Liver (tissue), 9 donors: Measurements from ENCODE around the gene COL19A1. TPM values are rescaled to one million over a fixed set of nuclear protein-coding genes. Genes with fewer than 3 reads are reported as not detected.

ENCODE experiments used
- DNase-seq: peaks from one replicate; pipeline ENCODE4 v3.0.0-alpha.2; 2017; ENCODE audit warnings: low spot score
- H3K27ac ChIP-seq, 2 donors: one replicate each; pipeline ENCODE4 v1.7.0; 2013; ENCODE audit warnings: inconsistent platforms in 2 of 2, low read length in 2 of 2, control low read depth in 1 of 2, low read depth in 1 of 2, mild to moderate bottlenecking in 1 of 2
- H3K27me3 ChIP-seq, 4 donors: one replicate each; pipeline versions ENCODE4 v1.6.1 to v1.7.0; 2013; ENCODE audit warnings: low read length in 3 of 4, inconsistent platforms in 1 of 4, mild to moderate bottlenecking in 1 of 4, moderate library complexity in 1 of 4; ENCODE audit not compliant: control insufficient read depth in 4 of 4, insufficient read depth in 4 of 4
- H3K36me3 ChIP-seq, 4 donors: one replicate each; pipeline versions ENCODE4 v1.6.1 to v1.7.0; 2013; ENCODE audit warnings: low read length in 3 of 4, mild to moderate bottlenecking in 3 of 4, low read depth in 1 of 4, moderate library complexity in 1 of 4; ENCODE audit not compliant: control insufficient read depth in 4 of 4, insufficient read depth in 3 of 4
- H3K4me1 ChIP-seq, 4 donors: one replicate each; pipeline versions ENCODE4 v1.6.1 to v1.7.0; 2013; ENCODE audit warnings: low read length in 3 of 4, mild to moderate bottlenecking in 3 of 4, moderate library complexity in 1 of 4; ENCODE audit not compliant: control insufficient read depth in 4 of 4, insufficient read depth in 4 of 4
- H3K4me3 ChIP-seq, 3 donors: one replicate each; pipeline versions ENCODE4 v1.6.1 to v1.7.0; 2013; ENCODE audit warnings: low read length in 3 of 3, control low read depth in 1 of 3, low read depth in 1 of 3, mild to moderate bottlenecking in 1 of 3
- H3K9ac ChIP-seq, 2 donors: one replicate each; pipeline ENCODE4 v1.7.0; 2013; ENCODE audit warnings: low read length in 2 of 2, mild to moderate bottlenecking in 2 of 2, moderate library complexity in 2 of 2, control low read depth in 1 of 2, low read depth in 1 of 2
- H3K9me3 ChIP-seq, 4 donors: one replicate each; pipeline versions ENCODE4 v1.6.1 to v1.7.0; 2013; ENCODE audit warnings: low read length in 3 of 4; ENCODE audit not compliant: control insufficient read depth in 4 of 4
- FOXA2 ChIP-seq: IDR thresholded peaks from 2 replicates; pipeline ENCODE4 v1.6.1; 2016; ENCODE audit warnings: antibody characterized with exemption
- RAD21 ChIP-seq, 2 donors: IDR thresholded peaks; 2 replicates each; pipeline ENCODE4 v1.6.1; 2016; ENCODE audit warnings: antibody characterized with exemption in 2 of 2, mild to moderate bottlenecking in 2 of 2
- RXRA ChIP-seq, 2 donors: IDR thresholded peaks; 2 replicates each; pipeline ENCODE4 v1.6.1; 2017 to 2018; ENCODE audit warnings: antibody characterized with exemption in 2 of 2, mild to moderate bottlenecking in 1 of 2
- SP1 ChIP-seq: IDR thresholded peaks from 2 replicates; pipeline ENCODE4 v1.6.1; 2018; ENCODE audit warnings: antibody characterized with exemption, mild to moderate bottlenecking
- TAF1 ChIP-seq: conservative IDR thresholded peaks from 2 replicates; pipeline ENCODE4 v1.6.1; 2016; ENCODE audit warnings: antibody characterized with exemption, mild to moderate bottlenecking
- YY1 ChIP-seq: IDR thresholded peaks from 2 replicates; pipeline ENCODE4 v1.6.1; 2016; ENCODE audit warnings: antibody characterized with exemption, mild to moderate bottlenecking
- WGBS: extraction: QIAGEN DNeasy Blood & Tissue Kit; methylation state at CpG from one replicate; pipeline ENCODE4 v1.1.7; 2013; 5-methylcytosine and 5-hydroxymethylcytosine counted together
- polyA plus RNA-seq, 2 donors: library from polyadenylated mRNA; stranded (reverse) in 1 of 2; unstranded in 1 of 2; fragments of 200-250 nt in 1 of 2; fragments of >200 nt in 1 of 2; fragmentation: Nextera tagmentation in 1 of 2; extraction: Ambion mirVana in 1 of 2; gene quantifications; one replicate each; pipeline versions ENCODE4 v1.2.1 to v1.2.3, GENCODE V29; 2013 to 2015
- total RNA-seq, 2 donors: library from RNA; depleted of rRNA; stranded (reverse); fragments of >200 nt; gene quantifications; one replicate each; pipeline ENCODE4 v1.2.3, GENCODE V29; 2014
- TF ChIP-seq, protein P1 (sequence below): IDR thresholded peaks from 2 replicates; pipeline ENCODE4 v1.6.1; 2016; ENCODE audit warnings: antibody characterized with exemption, mild to moderate bottlenecking
- TF ChIP-seq, protein P2 (sequence below): IDR thresholded peaks from 2 replicates; pipeline ENCODE4 v1.6.1; 2016; ENCODE audit warnings: antibody characterized with exemption
- TF ChIP-seq, protein P3 (sequence below): IDR thresholded peaks from 2 replicates; pipeline ENCODE4 v1.6.1; 2016; ENCODE audit warnings: antibody characterized with exemption
- donor health status: healthy.
- donor health status: healthy.
- donor health status: healthy.
- donor health status: healthy.
- donor health status: healthy.

COL19A1 gene
- total and polyA plus RNA-seq, 4 donors = 0.25 to 0.51 TPM; not detected in 2

DNA sequence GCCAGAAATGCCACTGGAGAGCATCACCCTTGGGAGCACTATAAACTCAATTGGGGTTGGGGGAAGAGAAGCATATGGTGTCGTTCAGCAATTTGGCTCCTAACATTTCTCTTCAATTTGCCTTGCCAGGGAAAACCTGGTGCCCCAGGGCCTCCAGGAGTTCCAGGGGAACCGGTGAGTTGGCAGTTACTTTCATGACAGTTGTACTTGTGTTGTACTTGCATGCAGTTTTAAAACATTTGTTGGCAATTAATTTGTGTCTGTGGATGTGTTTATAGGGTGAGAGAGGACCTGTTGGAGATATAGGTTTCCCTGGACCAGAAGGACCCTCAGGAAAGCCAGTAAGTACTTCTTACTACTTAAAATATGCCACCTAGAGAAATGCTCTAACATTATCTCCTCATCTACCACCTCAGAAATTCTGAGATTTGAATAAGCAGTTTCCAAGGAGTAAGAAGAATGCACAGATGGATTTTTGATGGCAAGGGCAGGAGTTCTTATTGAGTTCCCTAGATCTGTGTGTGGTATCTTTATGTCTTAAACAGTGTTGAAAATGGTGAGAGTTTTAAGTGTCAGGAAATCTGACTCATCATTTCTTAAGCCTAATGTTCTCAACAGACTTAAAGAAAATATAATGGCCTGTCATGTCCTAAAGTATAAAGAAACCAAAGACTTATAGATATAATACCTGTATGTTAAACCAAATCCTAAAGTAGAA lies 314.0 kb downstream of the COL19A1 start (continued):
- TF ChIP-seq, protein P1, sequence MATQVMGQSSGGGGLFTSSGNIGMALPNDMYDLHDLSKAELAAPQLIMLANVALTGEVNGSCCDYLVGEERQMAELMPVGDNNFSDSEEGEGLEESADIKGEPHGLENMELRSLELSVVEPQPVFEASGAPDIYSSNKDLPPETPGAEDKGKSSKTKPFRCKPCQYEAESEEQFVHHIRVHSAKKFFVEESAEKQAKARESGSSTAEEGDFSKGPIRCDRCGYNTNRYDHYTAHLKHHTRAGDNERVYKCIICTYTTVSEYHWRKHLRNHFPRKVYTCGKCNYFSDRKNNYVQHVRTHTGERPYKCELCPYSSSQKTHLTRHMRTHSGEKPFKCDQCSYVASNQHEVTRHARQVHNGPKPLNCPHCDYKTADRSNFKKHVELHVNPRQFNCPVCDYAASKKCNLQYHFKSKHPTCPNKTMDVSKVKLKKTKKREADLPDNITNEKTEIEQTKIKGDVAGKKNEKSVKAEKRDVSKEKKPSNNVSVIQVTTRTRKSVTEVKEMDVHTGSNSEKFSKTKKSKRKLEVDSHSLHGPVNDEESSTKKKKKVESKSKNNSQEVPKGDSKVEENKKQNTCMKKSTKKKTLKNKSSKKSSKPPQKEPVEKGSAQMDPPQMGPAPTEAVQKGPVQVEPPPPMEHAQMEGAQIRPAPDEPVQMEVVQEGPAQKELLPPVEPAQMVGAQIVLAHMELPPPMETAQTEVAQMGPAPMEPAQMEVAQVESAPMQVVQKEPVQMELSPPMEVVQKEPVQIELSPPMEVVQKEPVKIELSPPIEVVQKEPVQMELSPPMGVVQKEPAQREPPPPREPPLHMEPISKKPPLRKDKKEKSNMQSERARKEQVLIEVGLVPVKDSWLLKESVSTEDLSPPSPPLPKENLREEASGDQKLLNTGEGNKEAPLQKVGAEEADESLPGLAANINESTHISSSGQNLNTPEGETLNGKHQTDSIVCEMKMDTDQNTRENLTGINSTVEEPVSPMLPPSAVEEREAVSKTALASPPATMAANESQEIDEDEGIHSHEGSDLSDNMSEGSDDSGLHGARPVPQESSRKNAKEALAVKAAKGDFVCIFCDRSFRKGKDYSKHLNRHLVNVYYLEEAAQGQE = no peak
- TF ChIP-seq SP1 (no peak), RAD21 (IDR thresholded peaks at IDR 0.05) (no peak), YY1 (no peak), RXRA (IDR thresholded peaks at IDR 0.05) (no peak), FOXA2 (no peak)

GRCh38 chr6:70180901-70181599 lies 314.7 kb downstream of the COL19A1 start:
- TF ChIP-seq, protein P2, sequence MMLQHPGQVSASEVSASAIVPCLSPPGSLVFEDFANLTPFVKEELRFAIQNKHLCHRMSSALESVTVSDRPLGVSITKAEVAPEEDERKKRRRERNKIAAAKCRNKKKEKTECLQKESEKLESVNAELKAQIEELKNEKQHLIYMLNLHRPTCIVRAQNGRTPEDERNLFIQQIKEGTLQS = no peak
- TF ChIP-seq, protein P1 = no peak
- TF ChIP-seq, protein P3, sequence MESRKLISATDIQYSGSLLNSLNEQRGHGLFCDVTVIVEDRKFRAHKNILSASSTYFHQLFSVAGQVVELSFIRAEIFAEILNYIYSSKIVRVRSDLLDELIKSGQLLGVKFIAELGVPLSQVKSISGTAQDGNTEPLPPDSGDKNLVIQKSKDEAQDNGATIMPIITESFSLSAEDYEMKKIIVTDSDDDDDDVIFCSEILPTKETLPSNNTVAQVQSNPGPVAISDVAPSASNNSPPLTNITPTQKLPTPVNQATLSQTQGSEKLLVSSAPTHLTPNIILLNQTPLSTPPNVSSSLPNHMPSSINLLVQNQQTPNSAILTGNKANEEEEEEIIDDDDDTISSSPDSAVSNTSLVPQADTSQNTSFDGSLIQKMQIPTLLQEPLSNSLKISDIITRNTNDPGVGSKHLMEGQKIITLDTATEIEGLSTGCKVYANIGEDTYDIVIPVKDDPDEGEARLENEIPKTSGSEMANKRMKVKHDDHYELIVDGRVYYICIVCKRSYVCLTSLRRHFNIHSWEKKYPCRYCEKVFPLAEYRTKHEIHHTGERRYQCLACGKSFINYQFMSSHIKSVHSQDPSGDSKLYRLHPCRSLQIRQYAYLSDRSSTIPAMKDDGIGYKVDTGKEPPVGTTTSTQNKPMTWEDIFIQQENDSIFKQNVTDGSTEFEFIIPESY = no peak
- no peak for TF ChIP-seq TAF1
- peaks cover 0 to 3% (median under 1%) of the 10 kb centered on the region in 4 donors for H3K9me3 ChIP-seq
- H3K9ac ChIP-seq = no peak overlapping the region
- no peak overlapping the region for H3K4me3 ChIP-seq
- no peak overlapping the region for H3K27ac ChIP-seq
- WGBS = 32% methylated on average over 1 of the region's 1 CpG
- H3K36me3 ChIP-seq = no peaks in the 10 kb centered on the region
- no peaks in the 10 kb centered on the region for H3K4me1 ChIP-seq
- H3K27me3 ChIP-seq = no peaks in the 10 kb centered on the region
- no peak for DNase-seq
